B cell (primary cell): ENCODE data around the gene C12orf75. TPM values are rescaled to one million over a fixed set of nuclear protein-coding genes. Genes with fewer than 3 reads are reported as not detected.

ENCODE experiments used
- ATAC-seq: fragments of 200-7000 bp; cut with Tn5 transposase; one replicate; pipeline ENCODE4 v1.10.0; 2021; ENCODE audit warnings: low read depth, mild to moderate bottlenecking, moderate number of reproducible peaks, moderate library complexity
- CTCF ChIA-PET: fragments of 350-600 bp; sonication (Branson Sonifier 250); formaldehyde crosslinking; loops from one replicate; lab custom pipeline; 2021; ENCODE audit warnings: antibody characterized with exemption, inconsistent platforms; lab: Charles Lee
- POLR2A ChIA-PET: fragments of 350-600 bp; sonication (Branson Sonifier 250); formaldehyde crosslinking; loops from one replicate; lab custom pipeline; 2021; ENCODE audit warnings: antibody characterized with exemption; lab: Charles Lee
- DNase-seq: peaks from one replicate; pipeline ENCODE4 v3.0.0; 2013
- H2AFZ ChIP-seq: 2 replicates; pipeline ENCODE4 v1.6.1; 2012; ENCODE audit warnings: mild to moderate bottlenecking, low read depth, low read length; ENCODE audit not compliant: insufficient read depth, poor library complexity, severe bottlenecking
- H3K27ac ChIP-seq, 2 donors: 1 replicate in 1 of 2; 2 replicates in 1 of 2; pipeline ENCODE4 v1.5.1; 2012 to 2013; ENCODE audit warnings: low read length in 2 of 2, mild to moderate bottlenecking in 2 of 2, moderate library complexity in 1 of 2
- H3K27me3 ChIP-seq, 4 experiments: fragments of 200-600 bp in 1 of 4; sonication (generic) in 1 of 4; replicated peaks in 1 of 4; 1 replicate in 2 of 4; 2 replicates in 2 of 4; pipeline versions ENCODE4 v1.6.1 to v1.7.0; 2013 to 2016; ENCODE audit warnings: low read length in 3 of 4, mild to moderate bottlenecking in 2 of 4, mixed read lengths in 1 of 4, moderate library complexity in 1 of 4; ENCODE audit not compliant: insufficient read depth in 4 of 4, control insufficient read depth in 3 of 4; ENCODE audit errors: control extremely low read depth in 1 of 4
- H3K36me3 ChIP-seq, 2 experiments: replicated peaks in 1 of 2; 1 replicate in 1 of 2; 2 replicates in 1 of 2; pipeline versions ENCODE4 v1.6.1 to v1.7.1; 2013; ENCODE audit warnings: low read length in 1 of 2; ENCODE audit not compliant: insufficient read depth in 2 of 2, control insufficient read depth in 1 of 2; ENCODE audit errors: control extremely low read depth in 1 of 2, extremely low read depth in 1 of 2
- H3K4me1 ChIP-seq, 2 donors: fragments of 200-600 bp in 1 of 2; sonication (generic) in 1 of 2; 1 replicate in 1 of 2; 2 replicates in 1 of 2; pipeline versions ENCODE4 v1.5.1 to v1.6.1; 2013 to 2017; ENCODE audit warnings: low read length in 2 of 2; ENCODE audit not compliant: control insufficient read depth in 2 of 2, insufficient read depth in 2 of 2
- H3K4me2 ChIP-seq: replicated peaks from 2 replicates; pipeline ENCODE3; 2012; ENCODE audit warnings: mild to moderate bottlenecking, low read depth, low read length; ENCODE audit not compliant: poor library complexity, severe bottlenecking
- H3K4me3 ChIP-seq, 5 experiments: fragments of 200-600 bp in 1 of 5; sonication (generic) in 1 of 5; 1 replicate in 3 of 5; 2 replicates in 2 of 5; pipeline versions ENCODE4 v1.5.1 to v1.7.0; 2011 to 2016; ENCODE audit warnings: low read length in 4 of 5, mild to moderate bottlenecking in 4 of 5, low read depth in 2 of 5, control low read depth in 1 of 5, moderate library complexity in 1 of 5; ENCODE audit not compliant: insufficient read depth in 1 of 5; ENCODE audit errors: control extremely low read depth in 1 of 5, extremely low read depth in 1 of 5
- H3K79me2 ChIP-seq: fragments of 200-600 bp; sonication (generic); one replicate; pipeline ENCODE4 v1.6.0; 2016; ENCODE audit warnings: low read length; ENCODE audit not compliant: control insufficient read depth, insufficient read depth
- H3K9ac ChIP-seq: fragments of 200-600 bp; sonication (generic); 2 replicates; pipeline ENCODE4 v1.6.1; 2017; ENCODE audit warnings: mild to moderate bottlenecking, low read length, moderate library complexity
- H3K9me3 ChIP-seq, 3 donors: one replicate each; pipeline versions ENCODE4 v1.6.1 to v1.7.1; 2013; ENCODE audit warnings: low read length in 2 of 3; ENCODE audit not compliant: control insufficient read depth in 2 of 3, insufficient read depth in 1 of 3; ENCODE audit errors: control extremely low read depth in 1 of 3
- H4K20me1 ChIP-seq: 2 replicates; pipeline ENCODE4 v1.6.0; 2012; ENCODE audit warnings: mild to moderate bottlenecking, low read length; ENCODE audit not compliant: insufficient read depth, control insufficient read depth, poor library complexity, severe bottlenecking
- H3K27ac Mint-ChIP-seq: one replicate; pipeline ENCODE4 v1.8.0; 2021; ENCODE audit warnings: mixed read lengths
- H3K27me3 Mint-ChIP-seq: one replicate; pipeline ENCODE4 v1.8.0; 2021; ENCODE audit warnings: mixed read lengths
- H3K4me1 Mint-ChIP-seq: one replicate; pipeline ENCODE4 v1.8.0; 2021; ENCODE audit warnings: mixed read lengths
- H3K4me3 Mint-ChIP-seq: one replicate; pipeline ENCODE4 v1.8.0; 2021; ENCODE audit warnings: mixed read lengths
- H3K9me3 Mint-ChIP-seq: one replicate; pipeline ENCODE4 v1.8.0; 2022; ENCODE audit warnings: mixed read lengths; ENCODE audit not compliant: insufficient read depth
- CTCF ChIP-seq: fragments of 200-600 bp; IDR thresholded peaks from one replicate; pipeline ENCODE4 v1.8.0; 2022; ENCODE audit warnings: antibody characterized with exemption, mild to moderate bottlenecking
- EZH2 ChIP-seq: IDR thresholded peaks from 2 replicates; pipeline ENCODE4 v1.6.1; 2012; ENCODE audit warnings: borderline replicate concordance, low read depth, mild to moderate bottlenecking, moderate library complexity, low read length; ENCODE audit not compliant: insufficient read depth, poor library complexity, severe bottlenecking
- WGBS: methylation state at CpG from one replicate; pipeline ENCODE4 v1.1.5; 2013; ENCODE audit warnings: missing lambda C conversion rate; ENCODE audit not compliant: insufficient coverage; 5-methylcytosine and 5-hydroxymethylcytosine counted together
- intact Hi-C: fragments of 100-400 bp; cut with micrococcal nuclease; formaldehyde crosslinking; loops from one replicate; pipeline ENCODE4 v1.10.0; 2022
- polyA plus RNA-seq: library from polyadenylated mRNA; depleted of rRNA; stranded (reverse); fragments of >200 nt; gene quantifications from 2 replicates; pipeline ENCODE4 v1.2.3, GENCODE V29; 2012
- total RNA-seq, 2 donors: library from RNA; stranded (reverse); fragments of 120-200 nt in 1 of 2; gene quantifications; 1 replicate in 1 of 2; 2 replicates in 1 of 2; pipeline versions ENCODE4 v1.2.3 to v1.2.4, GENCODE V29; 2013 to 2022

C12orf75 gene
- total and polyA plus RNA-seq, 2 donors (not counting 1 experiment from before 2014, with no cell fraction given): 8.5 to 12.9 TPM

GRCh38 chr12:105330931-105331804, 677 bp downstream of the C12orf75 start:
- H3K4me3 ChIP-seq: peak overlapping the region; percentile 5 to 78 (median 69)
- intact Hi-C loops: loop anchor here (2.0 to 5.0 kb wide), 5 partner anchors 51 to 1194 kb away; partner anchors contain the start of genes NFYB and WASHC4
- H3K9ac ChIP-seq: peak overlapping the region; percentile 70
- H2AFZ ChIP-seq: peak overlapping the region; percentile 73
- H3K4me2 ChIP-seq: peak overlapping the region; percentile 93
- H3K4me1 Mint-ChIP-seq: peaks cover 50% of the 10 kb centered on the region
- no peaks in the 10 kb centered on the region for H3K27me3 ChIP-seq
- H3K79me2 ChIP-seq: peaks cover 34% of the 10 kb centered on the region
- H3K27me3 Mint-ChIP-seq: no peaks in the 10 kb centered on the region
- H4K20me1 ChIP-seq: no peaks in the 10 kb centered on the region
- 1% methylated on average over 25 of the region's 46 CpGs for whole genome bisulfite sequencing
- ChIA-PET CTCF (interaction anchor here (0.8 to 1.6 kb wide), 4 partner anchors 16 to 52 kb away, joined by 3 to 5 read pairs (median 4); no protein-coding TSS in a partner anchor), POLR2A (interaction anchor here (1.1 kb wide), 1 partner anchor 95 kb away, joined by 4 read pairs; the partner anchor contains the start of gene APPL2)
- no peaks in the 10 kb centered on the region for H3K9me3 Mint-ChIP-seq
- peak; percentile 53 for DNase-seq
- no peaks in the 10 kb centered on the region for H3K9me3 ChIP-seq
- peak overlapping the region; percentile 86 for H3K27ac Mint-ChIP-seq
- ATAC-seq: no peak
- H3K4me1 ChIP-seq: peaks cover 35 to 46% of the 10 kb centered on the region in 2 donors
- no peaks in the 10 kb centered on the region for H3K36me3 ChIP-seq
- peak overlapping the region; percentile 6 to 51 for H3K27ac ChIP-seq
- no peak for TF ChIP-seq CTCF
- no peak for TF ChIP-seq EZH2
- H3K4me3 Mint-ChIP-seq: peak overlapping the region; percentile 88
